Measurements from ENCODE around the gene L2HGDH. TPM values are rescaled to one million over a fixed set of nuclear protein-coding genes. Genes with fewer than 3 reads are reported as not detected.
A peak's percentile ranks its signal among the peaks of the same experiment; 100 is the strongest.

Gene L2HGDH
- total RNA-seq, 1 experiment from 2014 or later, result 22.6 TPM

- no peak for TF ChIP-seq CTCF (conservative IDR thresholded peaks at IDR 0.05)
- Histone ChIP-seq H4K8ac (replicated peaks; ENCODE audit: insufficient read length, low read depth, low read length) (no peak overlapping the region), H3K79me1 (ENCODE audit: insufficient read depth, low read depth, low read length, poor library complexity, severe bottlenecking) (no peaks in the 10 kb centered on the region), H4K91ac (ENCODE audit: insufficient read length, low read depth, low read length) (no peak overlapping the region), H2AK5ac (ENCODE audit: insufficient read length, low read length) (no peak overlapping the region), H3K18ac (ENCODE audit: insufficient read length, low read depth, low read length) (no peak overlapping the region), H3K14ac (ENCODE audit: insufficient read depth, low read length) (no peak overlapping the region), H3K56ac (ENCODE audit: insufficient read length, low read depth, low read length) (no peak overlapping the region), H3K23me2 (ENCODE audit: insufficient read length, low read depth, low read length, poor library complexity, severe bottlenecking) (no peaks in the 10 kb centered on the region), H2BK5ac (ENCODE audit: insufficient read length, low read length) (no peak overlapping the region), H3K4me1 (ENCODE audit: insufficient read depth, low read length) (no peaks in the 10 kb centered on the region), H2BK15ac (ENCODE audit: low read depth, low read length) (no peak overlapping the region), H3K27ac (ENCODE audit: insufficient read length, low read depth, low read length) (no peak overlapping the region), H2BK20ac (ENCODE audit: low read depth, low read length, poor library complexity, severe bottlenecking) (no peak overlapping the region), H4K5ac (ENCODE audit: insufficient read length, low read depth, low read length) (peak overlapping the region; percentile 75), H3K9ac (ENCODE audit: extremely low read depth, insufficient read length, low read length) (no peak overlapping the region), H4K20me1 (ENCODE audit: control insufficient read depth, insufficient read depth, insufficient read length) (no peaks in the 10 kb centered on the region), H2AFZ (ENCODE audit: low read length) (no peak overlapping the region), H2BK120ac (ENCODE audit: low read depth, low read length, poor library complexity, severe bottlenecking) (no peak overlapping the region), H3K4me2 (ENCODE audit: insufficient read depth, insufficient read length, low read length) (no peak overlapping the region), H2BK12ac (ENCODE audit: insufficient read length, low read depth, low read length) (no peak overlapping the region), H3K4ac (ENCODE audit: low read depth, low read length) (no peak overlapping the region), H3K27me3 (ENCODE audit: insufficient read depth, low read length) (no peaks in the 10 kb centered on the region), H3K79me2 (ENCODE audit: insufficient read depth, low read length) (no peaks in the 10 kb centered on the region), H3T11ph (ENCODE audit: low read length) (no peak overlapping the region), H3K9me3 (ENCODE audit: control insufficient read depth, low read depth, low read length) (no peaks in the 10 kb centered on the region), H3K23ac (ENCODE audit: insufficient read length, low read depth, low read length) (no peak overlapping the region)
- H3K4me1 Mint-ChIP-seq, result no peaks in the 10 kb centered on the region
- H3K9me3 Mint-ChIP-seq, result no peaks in the 10 kb centered on the region
- no peak for DNase-seq
- peak overlapping the region in 2 of 3 experiments; percentile 18 to 50; a peak in 3 of 7 replicates for H3K27ac Mint-ChIP-seq
- H3K27me3 Mint-ChIP-seq (ENCODE audit: low read depth), result no peaks in the 10 kb centered on the region
- peaks cover 6 to 15% (median 7%) of the 10 kb centered on the region in 3 experiments; a peak in 5 of 7 replicates for H3K36me3 Mint-ChIP-seq (ENCODE audit: insufficient read depth in 1 of 3, low read depth in 3 of 3)
- H3K4me3 Mint-ChIP-seq, result no peak overlapping the region
Measured at GRCh38 chr14:50285861-50286260, 26.2 kb downstream of the L2HGDH start.

Data from H9 (cell line).